Measurements from ENCODE around the gene ELMO3. TPM values are rescaled to one million over a fixed set of nuclear protein-coding genes. Genes with fewer than 3 reads are reported as not detected.

Gene ELMO3
- total RNA-seq, 1 donor from 2014 or later, result 0.54 TPM

- no peak for DNase-seq
- intact Hi-C loops (cut with DNase I), result loop anchor here (2.0 kb wide), 1 partner anchor 34 kb away; no protein-coding TSS in a partner anchor
- no peak for ATAC-seq (ENCODE audit: poor library complexity)
These were observed 8.2 kb upstream of the ELMO3 start for GRCh38 chr16:67190448-67191399.

GRCh38 chr16:67191411-67191994, 7.4 kb upstream of the ELMO3 start:
- DNase-seq, result no peak
- ATAC-seq (ENCODE audit: poor library complexity), result no peak
- intact Hi-C loops (cut with DNase I), result loop anchor here (2.0 kb wide), 1 partner anchor 35 kb away; no protein-coding TSS in a partner anchor

- intact Hi-C loops (cut with DNase I), result loop anchor here (2.0 kb wide), 1 partner anchor 35 kb away; no protein-coding TSS in a partner anchor
- ATAC-seq (ENCODE audit: poor library complexity), result peak; percentile 97
These were observed 6.8 kb upstream of the ELMO3 start, which contains the start of gene E2F4 for GRCh38 chr16:67191995-67192681. E2F4 (plus strand) TSS chr16:67192155; CDS start chr16:67192228, 73 bp downstream.

GRCh38 chr16:67192781-67193361, 6.1 kb upstream of the ELMO3 start:
- ATAC-seq (ENCODE audit: poor library complexity) (no peak), DNase-seq (no peak)
- intact Hi-C loops (cut with DNase I), result no loop called here

More at GRCh38 chr16:67191995-67192681, 6.8 kb upstream of the ELMO3 start, which contains the start of gene E2F4:
- DNase-seq, result peak; percentile 94

GRCh38 chr16:67193536-67193935, 5.4 kb upstream of the ELMO3 start:
- intact Hi-C loops (cut with DNase I), result no loop called here
- DNase-seq (no peak), ATAC-seq (ENCODE audit: poor library complexity) (no peak)

- ATAC-seq (ENCODE audit: poor library complexity), result no peak
- intact Hi-C loops (cut with DNase I), result no loop called here
- DNase-seq, result no peak
These were observed 4.7 kb upstream of the ELMO3 start for GRCh38 chr16:67194260-67194659.

- DNase-seq (no peak), ATAC-seq (ENCODE audit: poor library complexity) (no peak)
- intact Hi-C loops (cut with DNase I), result no loop called here
These were observed 3.3 kb upstream of the ELMO3 start for GRCh38 chr16:67195676-67196075.

GRCh38 chr16:67196881-67197280, 2.0 kb upstream of the ELMO3 start:
- no peak for DNase-seq
- intact Hi-C loops (cut with DNase I), result no loop called here
- ATAC-seq (ENCODE audit: poor library complexity), result no peak

- intact Hi-C loops (cut with DNase I), result no loop called here
- ATAC-seq (ENCODE audit: poor library complexity) (no peak), DNase-seq (no peak)
These were observed 1.2 kb upstream of the ELMO3 start for GRCh38 chr16:67197704-67198103.

GRCh38 chr16:67198238-67198734, 645 bp upstream of the ELMO3 start:
- DNase-seq (peak; percentile 60), ATAC-seq (ENCODE audit: poor library complexity) (peak; percentile 47)
- intact Hi-C loops (cut with DNase I), result no loop called here

GRCh38 chr16:67199808-67200198, 872 bp downstream of the ELMO3 start:
- DNase-seq (no peak), ATAC-seq (ENCODE audit: poor library complexity) (peak; percentile 19)
- intact Hi-C loops (cut with DNase I), result no loop called here

GRCh38 chr16:67200491-67200890, 1.6 kb downstream of the ELMO3 start:
- ATAC-seq (ENCODE audit: poor library complexity) (no peak), DNase-seq (no peak)
- intact Hi-C loops (cut with DNase I), result no loop called here

- intact Hi-C loops (cut with DNase I), result no loop called here
- no peak for DNase-seq
These were observed 2.7 kb downstream of the ELMO3 start for GRCh38 chr16:67201411-67202345.

GRCh38 chr16:67202426-67202825, 3.5 kb downstream of the ELMO3 start:
- ATAC-seq (ENCODE audit: poor library complexity), result no peak
- intact Hi-C loops (cut with DNase I), result no loop called here
- DNase-seq, result no peak

More at GRCh38 chr16:67201411-67202345, 2.7 kb downstream of the ELMO3 start:
- no peak for ATAC-seq (ENCODE audit: poor library complexity)

GRCh38 chr16:67202956-67203493, 4.1 kb downstream of the ELMO3 start:
- DNase-seq (no peak), ATAC-seq (ENCODE audit: poor library complexity) (no peak)
- intact Hi-C loops (cut with DNase I), result no loop called here

- no peak for DNase-seq
- intact Hi-C loops (cut with DNase I), result no loop called here
- no peak for ATAC-seq (ENCODE audit: poor library complexity)
These were observed 5.1 kb downstream of the ELMO3 start for GRCh38 chr16:67204076-67204475.

GRCh38 chr16:67206129-67206837, 7.4 kb downstream of the ELMO3 start:
- DNase-seq (no peak), ATAC-seq (ENCODE audit: poor library complexity) (no peak)
- intact Hi-C loops (cut with DNase I), result no loop called here
